ENCODE data around the gene WASL.

DNA sequence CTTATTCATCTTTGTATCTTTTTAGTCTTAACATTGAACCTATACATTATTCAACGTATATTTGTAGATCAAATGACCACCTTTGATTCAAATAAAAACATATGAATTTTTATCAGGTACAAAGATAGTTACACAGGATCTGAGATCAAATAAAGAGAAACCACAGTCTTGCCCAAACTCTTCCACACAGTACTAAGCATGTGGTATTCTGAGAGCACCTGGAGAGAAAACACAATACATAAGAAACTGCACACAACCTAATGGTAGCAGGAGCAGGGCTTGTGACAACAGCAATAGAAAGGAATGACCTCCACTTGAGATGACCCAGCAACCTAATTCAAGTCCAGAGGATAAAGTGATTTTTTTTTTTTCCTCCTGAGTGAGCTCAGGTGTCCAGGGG lies 6.5 kb upstream of the WASL start:
- TF ChIP-seq CTCF (IDR thresholded peaks at IDR 0.05), result no peak
- no peak for TF ChIP-seq POLR2AphosphoS5 (IDR thresholded peaks at IDR 0.05)
- TF ChIP-seq POLR2A (IDR thresholded peaks at IDR 0.05; ENCODE audit: low read depth), result no peak
- no peak for TF ChIP-seq EP300 (IDR thresholded peaks at IDR 0.05)
